Measurements from ENCODE around the gene KCND3. TPM values are rescaled to one million over a fixed set of nuclear protein-coding genes. Genes with fewer than 3 reads are reported as not detected.

The KCND3 gene
- total RNA-seq, 1 donor from 2014 or later = 2.2 TPM

DNA sequence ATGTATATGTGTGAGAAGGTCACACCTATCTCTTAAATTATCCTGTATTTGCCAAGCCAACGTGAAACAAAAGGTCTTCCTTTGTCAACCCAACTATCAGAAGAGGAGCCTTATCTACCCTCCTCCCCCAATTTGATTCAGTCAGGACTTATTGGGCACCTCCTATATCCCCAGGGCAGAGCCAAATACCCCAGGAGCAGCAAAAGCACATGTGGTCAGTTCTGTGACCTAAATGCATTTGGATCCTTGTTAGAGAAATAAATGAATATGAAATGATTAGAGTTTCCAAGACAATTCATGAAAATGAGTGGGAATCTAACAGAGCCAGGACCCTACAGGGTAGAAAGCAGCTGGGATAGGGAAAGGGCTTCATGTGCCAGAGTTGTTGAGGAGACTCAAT lies 37.0 kb upstream of the KCND3 start:
- Mint-ChIP-seq H3K36me3 (no peaks in the 10 kb centered on the region), H3K27ac (no peak overlapping the region), H3K4me3 (no peak overlapping the region), H3K9me3 (no peaks in the 10 kb centered on the region), H3K4me1 (ENCODE audit: unreplicated experiment) (no peaks in the 10 kb centered on the region), H3K27me3 (peaks cover 26% of the 10 kb centered on the region)
- TF ChIP-seq, protein P1, sequence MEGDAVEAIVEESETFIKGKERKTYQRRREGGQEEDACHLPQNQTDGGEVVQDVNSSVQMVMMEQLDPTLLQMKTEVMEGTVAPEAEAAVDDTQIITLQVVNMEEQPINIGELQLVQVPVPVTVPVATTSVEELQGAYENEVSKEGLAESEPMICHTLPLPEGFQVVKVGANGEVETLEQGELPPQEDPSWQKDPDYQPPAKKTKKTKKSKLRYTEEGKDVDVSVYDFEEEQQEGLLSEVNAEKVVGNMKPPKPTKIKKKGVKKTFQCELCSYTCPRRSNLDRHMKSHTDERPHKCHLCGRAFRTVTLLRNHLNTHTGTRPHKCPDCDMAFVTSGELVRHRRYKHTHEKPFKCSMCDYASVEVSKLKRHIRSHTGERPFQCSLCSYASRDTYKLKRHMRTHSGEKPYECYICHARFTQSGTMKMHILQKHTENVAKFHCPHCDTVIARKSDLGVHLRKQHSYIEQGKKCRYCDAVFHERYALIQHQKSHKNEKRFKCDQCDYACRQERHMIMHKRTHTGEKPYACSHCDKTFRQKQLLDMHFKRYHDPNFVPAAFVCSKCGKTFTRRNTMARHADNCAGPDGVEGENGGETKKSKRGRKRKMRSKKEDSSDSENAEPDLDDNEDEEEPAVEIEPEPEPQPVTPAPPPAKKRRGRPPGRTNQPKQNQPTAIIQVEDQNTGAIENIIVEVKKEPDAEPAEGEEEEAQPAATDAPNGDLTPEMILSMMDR (conservative IDR thresholded peaks at IDR 0.05) = no peak
- DNase-seq (ENCODE audit: extremely low spot score, unreplicated experiment) = no peak

DNA sequence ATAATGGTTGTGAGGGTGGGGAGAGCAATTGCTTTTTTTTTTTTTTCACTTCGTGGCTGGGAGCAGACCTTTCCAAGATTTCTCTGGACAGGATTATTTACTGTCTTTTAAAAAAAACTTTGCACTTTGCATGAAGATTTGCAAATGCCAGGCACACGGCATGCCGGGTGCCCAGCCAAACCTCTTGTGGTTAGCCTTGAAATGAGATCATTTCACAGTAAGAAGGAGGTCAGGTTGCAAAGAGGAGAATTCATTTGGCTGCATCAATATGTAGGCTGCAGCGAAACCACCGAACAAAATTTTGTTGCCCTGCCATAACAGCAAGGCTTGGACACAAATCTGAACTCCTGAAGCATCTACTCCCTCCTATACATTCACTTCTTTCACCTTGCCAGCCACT lies 36.5 kb upstream of the KCND3 start:
- TF ChIP-seq, protein P1 (conservative IDR thresholded peaks at IDR 0.05) = no peak
- Mint-ChIP-seq H3K9me3 (no peaks in the 10 kb centered on the region), H3K27ac (no peak overlapping the region), H3K4me1 (ENCODE audit: unreplicated experiment) (no peaks in the 10 kb centered on the region), H3K4me3 (no peak overlapping the region), H3K27me3 (peaks cover 28% of the 10 kb centered on the region), H3K36me3 (no peaks in the 10 kb centered on the region)
- DNase-seq (ENCODE audit: extremely low spot score, unreplicated experiment) = no peak

DNA sequence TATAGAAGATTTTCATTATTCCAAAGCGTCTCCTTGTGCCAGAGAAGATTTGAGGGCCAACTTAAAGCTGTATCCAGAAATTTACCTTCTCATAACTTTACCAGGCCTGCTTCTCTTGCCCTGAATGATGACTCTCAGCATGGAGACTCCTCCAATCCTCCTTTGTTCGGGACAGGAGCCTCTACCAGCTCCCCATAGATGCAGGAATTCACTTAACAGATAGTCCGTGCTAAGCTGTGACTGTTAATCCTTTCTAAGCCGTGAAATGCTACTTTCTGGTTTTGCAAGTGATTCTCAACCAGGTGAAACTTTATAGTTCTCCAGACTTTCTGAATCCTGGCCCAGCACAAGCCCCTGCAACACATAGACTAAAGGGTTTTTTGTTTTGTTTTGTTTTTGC lies 31.8 kb upstream of the KCND3 start:
- Mint-ChIP-seq H3K4me3 (no peak overlapping the region), H3K9me3 (no peaks in the 10 kb centered on the region), H3K27me3 (peaks cover 26% of the 10 kb centered on the region), H3K27ac (no peak overlapping the region), H3K36me3 (no peaks in the 10 kb centered on the region), H3K4me1 (ENCODE audit: unreplicated experiment) (no peaks in the 10 kb centered on the region)
- TF ChIP-seq, protein P1 (conservative IDR thresholded peaks at IDR 0.05) = no peak
- no peak for DNase-seq (ENCODE audit: extremely low spot score, unreplicated experiment)

DNA sequence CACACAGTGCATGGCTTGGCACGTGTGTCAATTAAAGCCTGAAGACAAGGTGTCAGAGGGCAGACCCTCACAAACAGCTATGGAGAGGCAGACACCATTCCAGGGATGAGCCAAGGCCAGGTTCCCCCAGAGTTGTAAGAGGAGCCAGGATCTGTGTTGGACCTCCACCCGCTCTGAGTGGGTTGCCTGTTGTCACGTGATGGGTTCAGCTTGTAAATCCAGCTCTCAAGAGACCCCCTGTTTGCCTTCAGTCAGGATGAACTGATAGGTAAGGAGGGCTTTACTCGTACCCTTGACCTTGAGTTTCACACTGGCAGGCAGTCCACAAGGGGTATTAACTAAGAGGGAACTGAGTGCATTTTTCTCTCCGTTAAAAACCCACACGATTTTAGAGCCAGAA lies 27.7 kb upstream of the KCND3 start:
- no peak for DNase-seq (ENCODE audit: extremely low spot score, unreplicated experiment)
- Mint-ChIP-seq H3K27me3 (peaks cover 35% of the 10 kb centered on the region), H3K4me1 (ENCODE audit: unreplicated experiment) (no peaks in the 10 kb centered on the region), H3K4me3 (no peak overlapping the region), H3K9me3 (no peaks in the 10 kb centered on the region), H3K27ac (no peak overlapping the region), H3K36me3 (no peaks in the 10 kb centered on the region)
- TF ChIP-seq, protein P1 (conservative IDR thresholded peaks at IDR 0.05) = no peak

DNA sequence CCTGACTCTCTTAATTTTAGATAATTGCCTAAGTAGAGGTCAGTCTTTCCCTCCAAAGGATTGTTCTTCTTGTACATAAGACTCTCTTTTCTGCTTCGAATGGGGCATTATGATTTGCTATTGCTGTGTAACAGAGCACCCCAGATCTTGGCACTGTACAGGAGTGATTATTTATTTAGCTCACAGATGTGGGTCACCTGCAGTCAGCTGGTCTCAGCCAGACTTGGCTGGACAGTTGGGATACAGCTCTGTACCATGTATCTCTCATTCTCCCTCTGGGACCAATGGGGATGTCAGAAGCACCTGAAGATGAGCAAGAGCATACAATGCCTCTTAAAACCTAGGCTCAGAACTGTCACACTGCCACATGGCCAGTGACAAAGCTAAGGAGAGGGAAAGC lies 23.4 kb upstream of the KCND3 start:
- Mint-ChIP-seq H3K36me3 (no peaks in the 10 kb centered on the region), H3K27me3 (peaks cover 18% of the 10 kb centered on the region), H3K9me3 (no peaks in the 10 kb centered on the region), H3K27ac (no peak overlapping the region), H3K4me3 (no peak overlapping the region), H3K4me1 (ENCODE audit: unreplicated experiment) (no peaks in the 10 kb centered on the region)
- TF ChIP-seq, protein P1 (conservative IDR thresholded peaks at IDR 0.05) = no peak
- DNase-seq (ENCODE audit: extremely low spot score, unreplicated experiment) = no peak

DNA sequence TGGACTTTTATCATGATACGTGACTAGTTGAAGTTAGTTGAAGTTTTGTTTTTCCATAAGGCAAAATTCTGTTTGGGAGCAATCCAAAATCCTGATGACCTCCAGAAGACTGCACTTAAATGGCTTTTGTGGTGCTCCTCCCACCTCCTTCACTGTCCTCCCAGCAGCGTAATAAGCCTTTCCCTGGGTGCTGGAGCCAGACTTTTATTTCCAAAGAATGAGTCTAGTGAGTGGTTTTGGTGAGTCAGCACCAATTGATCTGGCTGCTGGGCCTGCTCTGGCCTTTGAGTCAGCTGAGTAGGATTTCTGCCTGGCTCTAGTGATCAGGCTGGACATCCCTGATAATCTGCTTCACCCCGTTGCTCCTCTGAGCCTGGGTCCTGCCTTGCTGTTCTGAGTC lies 21.7 kb upstream of the KCND3 start:
- no peak overlapping the region for H3K27ac Mint-ChIP-seq
- H3K27me3 Mint-ChIP-seq = peaks cover 24% of the 10 kb centered on the region
- TF ChIP-seq, protein P1 (conservative IDR thresholded peaks at IDR 0.05) = no peak
- no peaks in the 10 kb centered on the region for H3K4me1 Mint-ChIP-seq (ENCODE audit: unreplicated experiment)
- no peak overlapping the region for H3K4me3 Mint-ChIP-seq
- H3K9me3 Mint-ChIP-seq = no peaks in the 10 kb centered on the region
- DNase-seq (ENCODE audit: extremely low spot score, unreplicated experiment) = no peak
- no peaks in the 10 kb centered on the region for H3K36me3 Mint-ChIP-seq

Data from type B pancreatic cell (in vitro differentiated cells).